RWPE2 (cell line): ENCODE results near the gene BCL2L12.
"Not testable (repeated sequence)": the region's sequence is repeated elsewhere in the genome, so short reads cannot be mapped to it uniquely, and the experiment has no call there.

Source experiments
- ATAC-seq: fragments of 200-7000 bp; cut with Tn5 transposase; 3 replicates; pipeline ENCODE4 v1.9.1; 2021; ENCODE audit warnings: low read depth
- DNase-seq: peaks from one replicate; pipeline ENCODE4 v3.0.0-alpha.2; 2020; ENCODE audit warnings: low spot score
- H3K27ac ChIP-seq: fragments of 450-650 bp; 2 replicates; pipeline ENCODE4 v1.5.1; 2017; ENCODE audit warnings: mild to moderate bottlenecking; ENCODE audit not compliant: poor library complexity, severe bottlenecking
- H3K27me3 ChIP-seq: fragments of 250-450 bp; sonication (Bioruptor Pico); 2 replicates; pipeline ENCODE4 v1.5.1; 2021; ENCODE audit warnings: mild to moderate bottlenecking, moderate library complexity; ENCODE audit not compliant: insufficient read depth, poor library complexity, severe bottlenecking
- H3K36me3 ChIP-seq: fragments of 250-450 bp; sonication (Bioruptor Pico); 2 replicates; pipeline ENCODE4 v1.5.1; 2020; ENCODE audit warnings: low read depth, mild to moderate bottlenecking, moderate library complexity
- H3K4me1 ChIP-seq: fragments of 250-450 bp; sonication (Bioruptor Pico); 2 replicates; pipeline ENCODE4 v1.5.1; 2021; ENCODE audit warnings: mild to moderate bottlenecking, moderate library complexity; ENCODE audit not compliant: insufficient read depth, poor library complexity, severe bottlenecking
- H3K4me3 ChIP-seq: fragments of 250-450 bp; sonication (Bioruptor Pico); 2 replicates; pipeline ENCODE4 v1.5.1; 2021; ENCODE audit warnings: mild to moderate bottlenecking, moderate library complexity; ENCODE audit not compliant: severe bottlenecking
- H3K9me3 ChIP-seq: fragments of 250-450 bp; sonication (Bioruptor Pico); 2 replicates; pipeline ENCODE4 v1.5.1; 2021; ENCODE audit warnings: mild to moderate bottlenecking, moderate library complexity; ENCODE audit not compliant: severe bottlenecking
- TF ChIP-seq, protein P1 (sequence below): fragments of 450-650 bp; IDR thresholded peaks from one replicate; pipeline ENCODE4 v1.5.1; 2017; ENCODE audit warnings: mild to moderate bottlenecking, moderate library complexity; ENCODE audit not compliant: poor library complexity, severe bottlenecking

Gene BCL2L12, protein sequence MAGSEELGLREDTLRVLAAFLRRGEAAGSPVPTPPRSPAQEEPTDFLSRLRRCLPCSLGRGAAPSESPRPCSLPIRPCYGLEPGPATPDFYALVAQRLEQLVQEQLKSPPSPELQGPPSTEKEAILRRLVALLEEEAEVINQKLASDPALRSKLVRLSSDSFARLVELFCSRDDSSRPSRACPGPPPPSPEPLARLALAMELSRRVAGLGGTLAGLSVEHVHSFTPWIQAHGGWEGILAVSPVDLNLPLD

DNA sequence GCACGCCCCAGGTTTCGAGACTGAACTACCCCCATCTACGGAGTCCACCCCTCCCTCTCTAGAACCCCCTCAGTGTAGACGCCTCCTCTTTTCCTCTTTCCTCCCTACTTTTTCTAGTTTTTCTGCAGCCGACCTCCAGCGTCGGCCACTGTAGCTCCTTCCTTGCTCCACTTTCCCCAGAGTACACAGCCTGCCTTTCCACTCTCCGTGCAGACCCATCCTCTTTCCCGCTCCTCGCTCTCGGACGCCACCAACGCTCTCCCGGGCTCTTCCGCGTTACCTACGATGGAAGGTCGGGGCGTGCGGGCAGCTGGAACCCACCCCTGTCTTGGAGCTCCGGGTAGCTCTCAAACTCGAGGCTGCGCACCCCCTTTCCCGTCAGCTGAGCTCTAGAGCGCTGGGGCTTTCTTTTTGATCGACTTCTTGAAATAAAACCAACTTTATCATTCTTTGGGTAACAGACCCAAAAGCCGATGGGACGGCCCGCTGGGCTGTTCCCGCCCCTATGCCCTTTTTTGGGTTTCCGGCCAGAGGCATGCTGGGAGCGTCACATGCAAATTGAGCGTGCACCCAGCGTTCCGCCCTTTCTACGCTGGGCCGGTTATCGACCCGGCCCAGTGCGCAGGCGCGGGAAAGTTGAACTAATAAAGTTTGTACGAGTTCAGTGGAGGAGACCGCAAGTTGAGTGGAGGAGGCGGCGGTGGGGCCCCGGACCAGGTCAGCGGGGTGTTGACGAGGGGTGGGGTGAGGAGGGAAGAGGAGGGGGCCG, at the start of gene BCL2L12, which contains the start of gene IRF3:
Gene BCL2L12, plus strand, starts transcription at position 583 of the 769 bp plus-strand sequence. CDS start 760 bp downstream, outside the sequence.
Gene IRF3, minus strand, starts transcription at position 507 of the 769 bp plus-strand sequence. CDS start 1,019 bp downstream, outside the sequence.
- TF ChIP-seq, protein P1, sequence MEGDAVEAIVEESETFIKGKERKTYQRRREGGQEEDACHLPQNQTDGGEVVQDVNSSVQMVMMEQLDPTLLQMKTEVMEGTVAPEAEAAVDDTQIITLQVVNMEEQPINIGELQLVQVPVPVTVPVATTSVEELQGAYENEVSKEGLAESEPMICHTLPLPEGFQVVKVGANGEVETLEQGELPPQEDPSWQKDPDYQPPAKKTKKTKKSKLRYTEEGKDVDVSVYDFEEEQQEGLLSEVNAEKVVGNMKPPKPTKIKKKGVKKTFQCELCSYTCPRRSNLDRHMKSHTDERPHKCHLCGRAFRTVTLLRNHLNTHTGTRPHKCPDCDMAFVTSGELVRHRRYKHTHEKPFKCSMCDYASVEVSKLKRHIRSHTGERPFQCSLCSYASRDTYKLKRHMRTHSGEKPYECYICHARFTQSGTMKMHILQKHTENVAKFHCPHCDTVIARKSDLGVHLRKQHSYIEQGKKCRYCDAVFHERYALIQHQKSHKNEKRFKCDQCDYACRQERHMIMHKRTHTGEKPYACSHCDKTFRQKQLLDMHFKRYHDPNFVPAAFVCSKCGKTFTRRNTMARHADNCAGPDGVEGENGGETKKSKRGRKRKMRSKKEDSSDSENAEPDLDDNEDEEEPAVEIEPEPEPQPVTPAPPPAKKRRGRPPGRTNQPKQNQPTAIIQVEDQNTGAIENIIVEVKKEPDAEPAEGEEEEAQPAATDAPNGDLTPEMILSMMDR = no peak
- Histone ChIP-seq H3K27me3 (no peaks in the 10 kb centered on the region), H3K4me3 (peak within 1 kb of the TSS; percentile 62), H3K4me1 (no peaks in the 10 kb centered on the region), H3K9me3 (no peaks in the 10 kb centered on the region), H3K36me3 (peaks cover 30% of the 10 kb centered on the region), H3K27ac (peak within 1 kb of the TSS; percentile 83)
- DNase-seq (peak; percentile 96), ATAC-seq (peak; percentile 79)

DNA sequence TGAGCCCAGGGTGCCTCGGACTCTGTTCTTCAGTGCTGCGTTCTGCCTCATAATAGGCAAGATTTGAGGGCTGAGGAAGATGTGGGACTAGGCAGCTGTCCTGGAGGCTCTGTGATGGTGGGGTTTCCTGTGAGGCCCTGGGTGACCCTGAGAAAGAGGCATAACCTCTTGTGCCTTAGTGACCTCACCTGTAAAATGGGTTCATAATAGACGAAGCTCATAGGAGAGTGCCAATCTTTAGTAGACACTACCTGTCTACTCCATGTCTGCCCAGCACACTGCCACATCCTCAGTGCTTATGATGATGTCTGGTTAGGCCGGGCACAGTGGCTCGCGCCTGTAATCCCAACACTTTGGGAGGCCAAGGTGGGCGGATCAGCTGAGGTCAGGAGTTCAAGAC, 49.2 kb upstream of the BCL2L12 start:
- no peaks in the 10 kb centered on the region for H3K9me3 ChIP-seq
- H3K27me3 ChIP-seq = no peaks in the 10 kb centered on the region
- peaks cover 45% of the 10 kb centered on the region for H3K36me3 ChIP-seq
- H3K4me1 ChIP-seq = peaks cover 21% of the 10 kb centered on the region
- no peak overlapping the region for H3K27ac ChIP-seq
- ATAC-seq (no peak), DNase-seq (no peak)
- TF ChIP-seq, protein P1 = no peak
- H3K4me3 ChIP-seq = no peak overlapping the region

DNA sequence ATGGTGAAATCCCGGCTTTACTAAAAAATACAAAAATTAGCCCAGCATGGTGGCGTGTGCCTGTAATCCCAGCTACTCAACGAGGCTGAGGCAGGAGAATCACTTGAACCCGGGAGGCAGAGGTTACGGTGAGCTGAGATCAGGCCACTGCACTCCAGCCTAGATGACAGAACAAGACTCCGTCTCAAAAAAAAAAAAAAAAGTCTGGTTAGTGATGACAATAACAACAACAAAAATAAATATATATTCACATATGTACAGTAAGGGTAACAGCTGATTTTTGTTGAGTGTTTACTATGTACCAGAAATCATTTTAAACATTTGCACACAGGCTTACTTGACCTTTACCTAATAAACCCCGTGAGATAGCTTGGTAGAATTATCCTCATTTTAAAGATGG, 48.8 kb upstream of the BCL2L12 start:
- ATAC-seq = no peak
- Histone ChIP-seq H3K4me3 (no peak overlapping the region), H3K4me1 (peaks cover 20% of the 10 kb centered on the region), H3K36me3 (peaks cover 45% of the 10 kb centered on the region), H3K27ac (no peak overlapping the region), H3K27me3 (no peaks in the 10 kb centered on the region), H3K9me3 (no peaks in the 10 kb centered on the region)
- TF ChIP-seq, protein P1 = no peak
- DNase-seq = no peak

DNA sequence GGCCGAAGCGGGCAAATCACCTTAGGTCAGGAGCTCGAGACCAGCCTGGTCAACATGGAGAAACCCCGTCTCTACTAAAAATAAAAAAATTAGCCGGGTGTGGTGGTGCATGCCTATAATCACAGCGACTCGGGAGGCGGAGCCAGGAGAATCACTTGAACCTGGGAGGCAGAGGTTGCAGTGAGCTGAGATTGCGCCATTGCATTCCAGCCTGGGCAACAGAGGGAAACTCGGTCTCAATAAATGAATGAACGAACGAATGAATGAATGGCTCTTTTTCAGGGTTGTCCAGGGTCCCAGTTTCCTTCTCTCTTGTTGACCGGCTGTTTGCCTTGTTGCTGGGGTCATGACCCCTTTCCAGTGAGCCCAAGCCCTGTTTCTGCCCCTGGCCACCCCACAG, 47.9 kb upstream of the BCL2L12 start:
- Histone ChIP-seq H3K4me1 (peaks cover 15% of the 10 kb centered on the region), H3K36me3 (peaks cover 45% of the 10 kb centered on the region)
- H3K27ac ChIP-seq, DNase-seq, ATAC-seq, H3K27me3 ChIP-seq, H3K4me3 ChIP-seq, H3K9me3 ChIP-seq: not testable (repeated sequence)

DNA sequence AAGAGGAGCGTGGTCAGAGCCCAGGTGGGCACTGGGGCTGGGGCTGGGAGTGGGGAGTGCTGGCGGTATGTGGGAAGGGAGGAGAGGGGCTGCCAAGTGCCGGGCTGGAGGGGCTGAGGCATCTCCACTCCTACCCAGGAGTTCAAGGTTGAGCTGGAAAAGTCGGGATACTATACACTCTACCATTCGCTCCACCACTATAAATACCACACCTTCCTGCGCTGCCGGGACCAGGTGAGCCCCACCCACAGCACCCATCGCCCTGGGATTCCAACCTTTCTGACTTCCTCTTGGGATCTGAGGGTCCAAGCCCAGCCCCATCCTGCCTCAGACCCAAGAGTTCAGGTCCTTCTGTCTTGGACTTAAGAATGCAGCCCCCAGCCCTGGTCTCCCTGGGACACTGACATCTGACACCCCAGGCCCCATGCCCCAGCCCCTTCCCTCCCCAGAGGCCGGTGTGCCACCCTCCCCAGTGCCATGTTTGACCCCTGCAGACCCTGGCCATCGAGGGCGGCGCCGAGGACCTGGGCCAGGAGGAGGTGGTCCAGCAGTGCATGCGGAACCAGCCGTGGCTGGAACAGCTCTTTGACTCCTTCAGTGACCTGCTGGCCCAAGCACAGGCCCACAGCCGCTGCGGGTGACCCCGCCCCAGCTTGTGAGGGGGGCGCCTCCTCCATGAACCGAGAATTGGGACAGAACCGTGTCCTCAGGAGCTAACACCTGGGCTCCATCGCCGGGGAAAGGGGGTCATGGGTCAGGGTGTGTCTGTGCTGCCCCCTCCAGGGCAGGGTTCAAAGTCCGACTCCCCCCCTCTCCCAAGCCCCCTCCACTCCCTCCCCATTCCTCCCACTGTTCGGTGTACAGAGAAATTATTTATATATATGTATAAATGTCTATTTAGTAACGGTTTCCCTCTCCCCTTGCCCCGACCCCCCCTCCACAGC, 40.5 kb upstream of the BCL2L12 start:
- no peaks in the 10 kb centered on the region for H3K9me3 ChIP-seq
- no peaks in the 10 kb centered on the region for H3K4me1 ChIP-seq
- H3K36me3 ChIP-seq = peaks cover 1% of the 10 kb centered on the region
- H3K27ac ChIP-seq = no peak overlapping the region
- ATAC-seq (0 out of 3 replicates have a peak, but pooled peaks have one; percentile 21), DNase-seq (no peak)
- TF ChIP-seq, protein P1 = no peak
- H3K4me3 ChIP-seq = no peak overlapping the region
- H3K27me3 ChIP-seq = no peaks in the 10 kb centered on the region
